CD4-positive, alpha-beta T cell treated with Interleukin-6 at 100 ng/mL for 8 hours (primary cell): ENCODE results near the gene RPL35A.
"Not testable (repeated sequence)": the region's sequence is repeated elsewhere in the genome, so short reads cannot be mapped to it uniquely, and the experiment has no call there.

ENCODE experiments used
- DNase-seq: peaks from one replicate; pipeline ENCODE4 v3.0.0-alpha.2; 2020; ENCODE audit warnings: mixed read lengths, low spot score

Gene RPL35A

DNA sequence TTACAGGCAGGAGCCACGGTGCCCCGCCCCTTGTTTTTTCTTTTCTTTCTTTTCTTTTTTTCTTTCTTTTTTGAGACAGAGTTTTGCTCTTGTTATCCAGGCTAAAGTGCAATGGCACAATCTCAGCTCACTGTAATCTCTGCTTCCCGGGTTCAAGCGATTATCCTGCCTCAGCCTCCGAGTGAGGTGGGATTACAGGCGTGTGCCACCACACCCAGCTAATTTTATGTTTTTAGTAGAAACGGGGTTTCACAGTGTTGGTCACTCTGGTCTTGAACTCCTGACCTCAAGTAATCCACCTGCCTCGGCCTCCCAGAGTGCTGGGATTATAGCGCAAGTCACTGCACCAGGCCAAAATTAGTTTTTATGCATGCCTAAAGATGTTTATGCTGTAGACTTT is 2.5 kb downstream of the RPL35A start:
- no peak for DNase-seq

DNA sequence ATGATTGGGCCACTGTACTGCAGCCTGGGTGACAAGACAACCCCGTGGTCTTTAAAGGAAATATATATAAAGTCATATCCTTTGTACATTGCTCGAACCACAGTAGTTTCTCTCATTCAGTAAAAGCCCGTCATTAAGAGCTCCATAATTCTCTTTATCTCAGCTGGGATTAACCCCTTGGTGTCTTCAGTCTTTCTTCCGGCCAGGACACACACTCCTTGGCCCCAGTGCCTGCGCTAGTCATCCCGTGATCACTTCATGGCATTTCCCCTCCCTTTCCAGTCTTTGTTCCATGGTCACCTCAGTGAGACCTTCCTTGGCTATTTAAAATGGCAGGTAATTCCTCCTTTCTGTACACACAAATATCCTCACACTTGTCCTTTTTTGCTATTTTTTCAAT is 3.3 kb downstream of the RPL35A start:
- no peak for DNase-seq

DNA sequence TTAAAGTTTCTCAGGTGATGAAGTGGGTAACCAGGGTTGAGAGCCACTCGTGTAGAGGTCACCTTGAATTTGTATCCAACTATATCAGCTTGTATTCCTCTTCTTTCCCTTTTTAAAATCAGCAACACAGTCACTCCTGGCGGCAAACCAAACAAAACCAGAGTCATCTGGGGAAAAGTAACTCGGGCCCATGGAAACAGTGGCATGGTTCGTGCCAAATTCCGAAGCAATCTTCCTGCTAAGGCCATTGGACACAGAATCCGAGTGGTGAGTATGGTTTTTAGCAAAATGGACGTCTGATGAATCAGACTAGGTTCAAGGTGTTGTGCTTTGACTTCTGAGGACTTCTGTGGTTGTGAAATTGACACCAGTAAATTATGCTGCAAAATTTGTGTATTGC is 3.9 kb downstream of the RPL35A start:
- no peak for DNase-seq

DNA sequence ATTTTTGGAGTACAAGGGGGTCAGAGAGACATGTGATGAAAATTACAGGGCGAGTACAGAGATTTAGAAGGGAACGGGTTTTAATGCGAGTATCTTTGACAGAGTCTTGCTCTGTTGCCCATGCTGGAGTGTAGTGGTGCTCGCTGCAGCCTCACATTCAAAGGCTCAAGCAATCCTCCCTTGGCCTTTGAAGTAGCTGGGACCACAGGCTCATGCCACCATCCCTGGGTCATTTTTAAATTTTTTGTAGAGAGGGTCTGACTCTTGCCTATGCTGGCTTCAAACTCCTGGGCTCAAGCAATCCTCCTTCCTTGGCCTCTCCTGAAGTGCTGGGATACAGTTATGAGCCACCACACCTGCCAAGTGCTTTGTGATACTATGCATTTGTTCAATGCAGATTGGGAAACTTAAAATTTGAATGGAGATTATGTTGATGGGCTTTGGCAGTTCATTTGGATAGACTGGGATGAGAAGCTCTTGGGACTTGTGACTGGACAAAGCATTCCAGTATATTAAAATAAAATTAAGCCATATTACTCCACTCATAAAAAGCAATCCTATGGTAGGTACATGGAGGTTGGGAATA is 6.0 kb downstream of the RPL35A start:
- no peak for DNase-seq

DNA sequence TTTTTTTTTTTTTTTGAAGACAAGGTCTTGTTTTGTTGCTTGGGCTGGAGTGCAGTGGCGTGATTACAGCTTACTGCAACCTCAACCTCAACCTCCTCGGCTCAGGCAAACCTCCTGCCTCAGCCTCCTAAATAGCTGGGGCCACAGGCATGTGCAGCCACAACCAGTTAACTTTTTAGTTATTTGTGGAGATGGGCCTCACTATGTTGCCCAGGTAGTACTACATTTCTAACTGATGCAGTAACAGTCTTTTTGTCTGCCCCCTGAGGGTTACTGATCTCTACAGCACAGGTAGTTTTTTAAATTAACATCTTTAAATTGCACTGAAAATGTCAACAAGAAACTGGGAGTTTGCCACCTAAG is 6.6 kb downstream of the RPL35A start:
- DNase-seq, result no peak

DNA sequence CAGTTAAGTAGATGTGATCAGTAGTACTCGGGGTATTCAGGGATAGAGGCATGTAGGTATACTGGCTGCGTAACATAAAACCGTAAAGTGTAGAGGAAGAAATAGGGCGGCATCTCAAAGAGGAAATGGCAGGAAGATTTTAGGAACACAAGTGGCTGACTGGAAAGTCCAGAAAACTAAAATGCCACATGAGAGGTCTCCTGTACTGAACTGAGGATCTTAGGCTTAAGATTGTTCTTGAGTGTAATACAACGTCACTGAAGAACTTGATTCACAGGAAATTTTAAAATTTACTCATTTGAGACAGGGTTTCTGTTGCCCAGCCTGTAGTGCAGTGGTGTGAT is 7.8 kb downstream of the RPL35A start:
- DNase-seq, result no peak

DNA sequence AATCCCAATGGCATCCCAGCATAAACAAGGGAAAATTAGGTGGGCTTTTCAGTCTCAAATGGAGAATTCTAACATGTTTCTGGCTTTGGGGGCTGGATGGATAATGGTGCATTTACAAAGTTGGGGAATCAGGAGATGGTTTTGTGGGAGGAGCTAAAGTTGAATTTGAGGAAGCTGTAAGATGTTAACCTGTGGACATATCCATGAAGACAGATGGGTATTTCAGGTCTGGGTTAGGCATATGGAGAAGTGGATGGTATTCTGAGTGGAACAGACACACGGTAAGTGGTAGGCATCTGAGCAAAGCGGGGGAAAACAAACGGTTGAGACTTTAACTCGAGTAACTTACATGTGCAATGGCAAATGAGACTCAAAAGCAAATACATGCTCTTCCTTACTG is 8.4 kb downstream of the RPL35A start:
- DNase-seq, result no peak

DNA sequence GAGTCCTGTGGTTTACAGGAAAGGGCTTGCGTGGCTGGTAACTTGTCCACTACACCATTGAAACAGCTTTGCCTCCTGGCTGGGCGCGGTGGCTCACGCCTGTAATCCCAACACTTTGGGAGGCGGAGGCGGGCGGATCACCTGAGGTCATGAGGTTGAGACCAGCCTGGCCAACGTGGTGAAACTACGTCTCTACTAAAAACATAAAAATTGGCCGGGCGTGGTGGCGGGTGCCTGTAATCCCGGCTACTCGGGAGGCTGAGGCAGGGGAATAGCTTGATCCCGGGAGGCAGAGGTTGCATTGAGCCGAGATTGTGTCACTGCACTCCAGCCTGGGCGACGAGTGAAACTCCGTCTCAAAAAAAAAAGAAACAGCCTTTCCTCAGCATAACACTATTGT is 8.9 kb downstream of the RPL35A start:
- DNase-seq, result not testable (repeated sequence)

DNA sequence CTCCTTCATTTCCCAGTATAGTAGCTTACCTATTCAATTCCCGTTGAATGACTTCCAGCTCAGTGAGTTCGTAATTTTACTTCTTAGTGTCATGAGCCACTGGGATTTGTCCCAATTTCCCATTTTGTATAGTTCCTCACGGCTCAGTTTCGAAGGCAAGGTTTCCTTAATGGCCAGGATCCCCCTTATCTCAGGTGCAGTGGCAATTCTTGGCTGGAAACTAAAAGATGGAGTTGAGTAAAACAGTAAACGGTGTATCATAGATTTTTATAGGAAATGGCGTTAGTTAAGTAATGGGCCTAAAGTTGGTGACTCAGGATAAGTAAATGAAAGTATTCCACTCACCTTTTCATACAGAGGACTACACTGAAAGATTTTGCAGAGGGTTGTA is 9.5 kb downstream of the RPL35A start:
- no peak for DNase-seq

DNA sequence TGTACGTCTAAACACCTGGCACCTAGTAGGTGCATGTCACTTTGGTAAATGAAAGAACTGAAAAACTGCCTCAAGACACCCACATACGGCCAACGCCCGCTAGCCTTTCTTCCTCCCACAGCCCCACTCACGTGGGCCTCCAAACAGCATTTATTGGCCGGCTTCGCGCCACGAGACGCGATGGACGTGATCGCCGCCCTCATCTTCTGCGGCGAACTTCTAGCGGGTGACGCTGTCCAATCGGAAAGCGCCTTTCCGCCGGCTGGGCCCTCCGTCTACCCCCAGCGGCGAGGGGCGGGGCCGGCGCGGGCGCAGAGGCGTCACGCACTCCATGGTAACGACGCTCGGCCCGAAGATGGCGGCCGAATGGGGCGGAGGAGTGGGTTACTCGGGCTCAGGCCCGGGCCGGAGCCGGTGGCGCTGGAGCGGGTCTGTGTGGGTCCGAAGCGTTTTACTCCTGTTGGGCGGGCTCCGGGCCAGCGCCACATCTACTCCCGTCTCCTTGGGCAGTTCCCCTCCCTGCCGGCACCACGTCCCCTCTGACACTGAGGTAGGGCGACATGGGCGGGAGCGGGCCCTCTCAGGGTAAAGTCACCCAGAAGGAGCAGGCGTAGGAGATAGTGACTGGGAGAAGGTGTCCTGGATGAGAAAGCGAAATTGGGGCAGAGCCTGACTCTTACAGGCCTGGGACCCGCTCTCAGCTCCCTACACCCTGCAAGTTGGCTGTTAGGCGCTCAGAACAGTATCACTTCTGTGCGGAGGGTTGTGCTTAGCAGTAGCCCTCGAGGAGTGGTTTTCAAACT is 10.1 kb downstream of the RPL35A start, which contains the start of gene LMLN:
TSS of gene LMLN (plus strand) at position 327 of the 803 bp plus-strand sequence. CDS start at position 356, 29 bp downstream.
- peak; percentile 94 for DNase-seq

DNA sequence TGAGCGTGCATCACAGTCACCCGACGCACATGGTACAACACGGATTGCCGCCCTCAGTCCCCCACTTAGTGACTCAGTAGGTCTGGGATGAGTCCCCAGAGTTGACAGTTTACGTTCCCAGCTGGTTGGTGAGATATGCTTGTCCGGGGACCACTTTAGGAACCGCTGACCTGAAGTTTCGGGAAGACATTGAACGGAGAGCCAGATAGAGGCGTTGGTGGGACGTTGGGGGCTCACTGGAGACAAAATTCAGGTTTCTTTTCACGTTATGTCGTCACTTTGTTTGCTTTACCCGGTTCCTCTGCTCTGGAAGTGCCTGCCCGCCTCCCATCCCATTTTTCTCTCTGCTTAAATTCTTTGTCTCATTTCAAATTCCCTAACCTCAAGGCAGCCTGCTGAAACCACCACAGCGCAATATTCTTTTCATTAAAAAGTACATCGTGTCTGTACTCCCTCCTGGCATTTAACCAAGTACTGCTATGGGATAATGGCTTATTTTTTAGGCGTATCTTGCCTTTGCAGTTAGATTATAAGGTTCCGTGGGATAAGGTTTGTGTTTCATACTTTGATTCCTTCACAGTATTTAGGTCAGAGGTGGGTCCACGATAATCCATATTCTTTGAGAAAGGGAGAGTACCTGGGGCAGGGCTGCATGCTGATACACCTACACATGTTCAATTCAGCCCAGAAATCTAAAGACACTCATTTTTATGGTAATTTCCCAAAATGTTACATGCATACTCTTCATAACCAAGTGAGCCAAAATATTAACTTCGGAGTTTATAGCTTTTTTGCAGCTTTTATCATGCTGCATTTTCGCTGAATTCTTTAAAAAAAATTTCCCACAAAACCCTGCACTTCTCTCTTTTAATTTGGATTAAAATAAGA is 10.9 kb downstream of the RPL35A start:
- peak; percentile 6 for DNase-seq

DNA sequence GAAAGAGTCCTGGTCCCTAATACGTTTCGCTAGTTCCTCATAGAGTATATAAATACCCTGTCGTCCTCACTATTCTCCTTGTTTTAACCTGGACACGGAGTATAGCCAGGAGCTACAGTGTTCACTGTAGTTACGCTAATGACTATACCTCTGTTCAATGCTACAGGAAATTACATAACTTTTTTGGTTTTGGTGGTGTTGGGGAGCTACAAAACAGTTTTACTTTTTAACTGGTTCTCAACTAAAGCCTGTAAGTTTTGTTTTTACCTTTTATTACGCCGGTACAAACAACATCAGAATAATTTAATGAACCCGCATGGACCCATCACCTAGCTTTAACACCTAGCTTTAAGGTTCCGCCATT is 11.6 kb downstream of the RPL35A start:
- DNase-seq, result no peak

DNA sequence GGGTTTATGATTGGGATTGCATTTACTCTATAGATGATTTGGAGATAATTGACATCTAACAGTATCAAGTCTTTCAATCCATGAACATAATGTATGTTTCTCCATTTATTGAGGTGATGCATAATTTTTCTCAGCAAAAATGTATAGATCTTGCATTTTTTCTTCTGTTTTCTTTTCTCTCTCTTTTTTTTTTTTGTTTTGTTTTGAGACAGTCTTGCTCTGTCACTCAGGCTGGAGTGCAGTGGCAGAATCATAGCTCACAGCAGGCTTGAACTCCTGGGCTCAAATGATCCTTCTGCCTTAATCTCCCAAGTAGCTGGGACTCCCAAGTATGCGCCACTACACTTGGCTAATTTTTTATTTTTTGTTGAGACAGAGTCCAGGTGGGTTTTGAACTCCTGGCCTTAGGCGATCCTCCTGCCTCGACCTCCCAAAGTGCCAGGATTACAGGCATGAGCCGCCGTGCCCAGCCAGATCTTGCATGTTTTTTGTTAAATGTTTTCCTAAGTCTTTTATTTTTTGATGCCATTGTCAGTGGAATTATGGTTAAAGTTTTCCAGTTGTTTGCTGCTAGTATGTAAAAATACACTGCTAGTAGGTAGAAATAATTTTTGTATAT is 13.1 kb downstream of the RPL35A start:
- DNase-seq, result no peak

DNA sequence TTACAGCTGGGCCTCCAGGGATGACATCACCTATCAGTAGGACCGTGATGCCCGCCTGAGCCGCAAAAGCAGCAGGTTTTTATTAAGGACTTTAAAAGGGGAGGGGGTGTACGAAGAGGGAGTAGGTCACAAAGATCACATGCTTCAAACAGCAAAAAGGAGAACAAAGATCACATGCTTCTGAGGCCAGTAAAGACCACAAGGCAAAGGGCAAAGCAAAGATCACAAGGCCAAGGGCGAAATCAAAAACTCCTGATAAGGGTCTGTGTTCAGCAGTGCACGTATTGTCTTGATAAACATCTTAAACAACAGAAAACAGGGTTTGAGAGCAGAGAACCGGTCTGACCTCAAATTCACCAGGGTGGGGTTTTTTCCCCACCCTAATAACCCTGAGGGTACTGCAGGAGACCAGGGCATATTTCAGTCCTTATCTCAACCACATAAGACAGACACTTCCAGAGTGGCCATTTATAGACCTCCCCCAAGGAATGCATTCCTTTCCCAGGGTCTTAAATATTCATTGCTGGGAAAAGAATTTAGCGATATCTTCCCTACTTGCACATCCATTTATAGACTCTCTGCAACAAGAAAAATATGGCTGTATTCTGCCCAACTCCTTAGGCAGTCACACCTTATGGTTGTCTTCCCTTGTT is 17.5 kb downstream of the RPL35A start:
- DNase-seq, result not testable (repeated sequence)

DNA sequence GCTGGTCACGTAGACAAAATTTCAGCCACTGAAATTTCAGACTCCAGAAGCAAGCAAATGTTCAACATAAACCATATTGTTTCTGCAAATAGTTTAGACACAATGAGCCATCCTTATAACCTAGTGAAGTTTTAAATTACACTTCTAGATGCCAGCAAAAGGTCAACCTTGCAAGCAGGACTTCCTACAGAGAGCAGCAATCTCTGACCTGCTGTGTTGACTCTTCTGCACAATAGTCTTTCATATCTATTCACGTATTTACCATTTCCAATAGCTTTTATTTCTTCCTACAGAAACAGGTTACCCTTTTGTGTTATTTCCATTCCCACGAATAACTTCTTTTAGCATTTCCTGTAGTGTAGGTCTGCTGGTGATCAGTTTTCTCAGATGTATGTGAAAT is 20.6 kb downstream of the RPL35A start:
- no peak for DNase-seq

DNA sequence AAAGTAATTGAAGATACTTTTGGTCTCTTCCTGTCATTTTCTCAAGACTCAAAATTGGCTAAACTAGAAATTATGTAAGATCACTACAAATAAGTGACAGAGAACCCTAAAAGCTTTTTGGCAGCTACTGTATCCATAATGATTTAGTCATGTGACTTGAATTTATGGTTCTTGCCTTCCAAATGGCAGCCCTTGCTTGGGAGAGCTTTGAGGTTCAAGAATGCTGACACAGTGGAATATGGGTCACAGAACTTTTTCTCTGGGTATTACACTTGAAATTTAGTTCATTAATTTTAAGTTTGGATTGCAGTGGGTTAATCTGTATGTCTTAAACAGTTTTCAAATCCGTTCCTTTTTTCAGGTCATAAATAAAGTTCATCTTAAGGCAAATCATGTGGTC is 24.0 kb downstream of the RPL35A start:
- no peak for DNase-seq

DNA sequence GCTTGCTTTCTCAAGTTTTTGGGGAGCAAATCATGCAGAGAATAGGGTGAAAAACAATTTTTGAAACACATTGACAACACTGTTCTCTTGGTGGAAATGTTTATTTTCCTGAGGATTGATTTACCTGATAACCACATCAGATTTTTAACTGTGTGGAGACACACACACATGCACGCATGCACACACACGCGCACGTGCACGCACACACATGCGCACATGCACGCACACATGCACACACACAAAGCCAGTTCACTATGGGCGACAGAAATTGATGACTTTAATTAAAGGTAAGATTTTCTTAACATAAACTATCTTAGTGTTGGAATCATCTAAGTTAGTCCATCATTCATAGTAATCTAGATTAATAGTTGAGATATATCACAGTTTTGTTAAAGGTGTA is 25.3 kb downstream of the RPL35A start:
- DNase-seq, result no peak

DNA sequence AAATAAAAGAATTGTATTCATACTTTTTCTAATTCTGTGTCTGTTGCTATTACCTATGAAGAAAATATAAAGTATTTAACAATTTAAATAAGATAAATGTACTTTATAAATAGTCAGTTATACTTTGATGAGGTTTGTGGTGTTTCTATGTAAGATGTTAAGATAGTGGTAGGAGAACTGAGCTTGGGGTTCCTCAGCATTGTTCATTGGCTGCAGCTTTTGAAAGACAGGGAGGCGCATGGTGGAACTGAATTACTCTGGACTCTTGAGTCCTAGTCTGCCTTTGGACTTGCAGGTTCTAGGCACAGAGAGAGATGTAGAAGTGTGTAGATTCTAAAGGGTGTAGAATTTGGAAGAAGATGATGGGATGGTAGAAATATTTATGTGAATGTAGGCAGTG is 33.1 kb downstream of the RPL35A start:
- DNase-seq, result no peak

DNA sequence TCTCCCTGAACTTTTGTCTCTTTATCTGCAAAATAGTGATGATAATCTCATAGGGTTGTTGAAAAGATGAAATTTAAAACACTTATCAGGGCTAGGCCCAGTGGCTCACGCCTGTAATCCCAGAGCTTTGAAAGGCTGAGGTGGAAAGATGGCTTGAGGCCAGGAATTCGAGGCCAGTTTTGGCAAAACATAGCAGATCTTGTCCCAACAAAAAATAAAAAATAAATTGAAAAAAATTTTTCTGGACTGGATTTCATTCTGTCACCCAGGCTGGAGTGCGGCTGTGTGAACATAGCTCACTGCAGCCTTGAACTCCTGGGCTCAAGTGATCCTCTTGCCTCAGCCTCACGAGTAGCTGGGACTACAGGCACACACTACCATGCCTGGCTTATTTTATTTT is 39.7 kb downstream of the RPL35A start:
- DNase-seq, result no peak

DNA sequence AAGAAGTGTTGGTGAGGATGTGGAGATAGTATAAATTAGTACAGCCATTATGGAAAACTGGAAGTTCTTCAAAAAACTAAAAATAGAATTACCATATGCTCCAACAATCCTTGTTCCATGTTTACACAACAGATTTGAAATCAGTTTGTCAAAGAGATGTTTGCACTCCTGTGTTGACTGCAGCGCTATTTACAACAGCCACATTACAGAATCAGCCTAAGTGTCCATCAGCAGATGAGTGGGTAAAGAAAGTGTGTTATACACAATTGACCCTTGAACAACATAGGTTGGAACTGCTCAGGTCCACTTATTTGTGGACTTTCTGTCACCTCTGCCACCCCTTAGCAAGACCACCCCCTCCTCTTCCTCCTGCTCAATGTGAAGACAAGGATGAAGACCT is 44.7 kb downstream of the RPL35A start:
- no peak for DNase-seq

DNA sequence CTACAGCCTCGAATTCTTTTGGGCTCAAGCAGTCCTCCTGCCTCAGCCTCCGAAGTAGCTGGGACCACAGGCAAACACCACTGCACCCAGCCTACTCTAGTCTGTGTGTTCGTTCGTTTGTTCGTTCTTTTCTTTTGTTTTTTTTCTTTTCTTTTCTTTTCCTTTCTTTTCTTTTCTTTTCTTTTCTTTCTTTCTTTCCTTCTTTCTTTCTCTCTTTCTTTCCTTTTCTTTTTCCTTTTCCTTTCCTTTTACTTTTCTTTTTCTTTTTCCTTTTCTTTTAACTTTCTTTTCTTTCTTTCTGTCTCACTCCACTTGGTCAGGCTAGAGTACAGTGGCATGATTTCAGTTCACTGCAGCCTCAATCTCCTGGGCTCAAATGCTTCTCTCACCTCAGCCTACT is 46.9 kb downstream of the RPL35A start:
- no peak for DNase-seq

DNA sequence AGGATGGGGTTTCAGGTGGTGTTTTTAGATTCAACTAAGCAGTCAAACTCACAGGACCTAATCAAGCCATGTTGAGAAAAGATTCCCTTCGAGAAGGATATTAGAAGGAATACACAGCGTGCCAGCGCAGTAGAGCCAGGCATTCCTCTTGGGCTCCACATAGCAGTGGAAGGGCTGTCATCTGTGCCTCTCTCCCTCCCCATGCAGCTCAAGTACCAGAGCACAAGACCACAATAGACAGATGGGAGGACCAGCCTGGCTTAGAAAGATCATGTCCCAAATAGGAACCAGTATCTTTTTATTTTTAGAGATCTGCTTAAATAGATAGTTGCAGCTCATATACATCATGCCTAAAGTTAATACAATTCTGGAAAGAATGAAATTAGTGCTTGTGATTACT is 47.9 kb downstream of the RPL35A start:
- no peak for DNase-seq
